ENCODE data around the gene CSF1. TPM values are rescaled to one million over a fixed set of nuclear protein-coding genes. Genes with fewer than 3 reads are reported as not detected.

CSF1 gene
- polyA plus RNA-seq, 1 of the 3 experiments (the other 2 are of a cell fraction): 31.9 TPM

GRCh38 chr1:109906839-109907180 lies 3.8 kb upstream of the CSF1 start:
- no peak for DNase-seq
- 95% methylated on average over 3 of the region's 4 CpGs for WGBS (ENCODE audit: low lambda C conversion rate)

GRCh38 chr1:109907190-109907774 lies 3.4 kb upstream of the CSF1 start:
- H3K9me3 ChIP-seq: no peaks in the 10 kb centered on the region
- ChIA-PET CTCF (interaction anchor here (0.6 to 1.1 kb wide), 2 partner anchors 130 to 207 kb away, joined by 3 to 4 read pairs; no protein-coding TSS in a partner anchor), POLR2A (no interaction called here)
- 84% methylated on average over 1 of the region's 1 CpG for WGBS (ENCODE audit: low lambda C conversion rate)
- H3K9me2 ChIP-seq: no peaks in the 10 kb centered on the region
- H3K4me3 ChIP-seq (ENCODE audit: low read depth in 2 of 2, low read length in 1 of 2): no peak overlapping the region
- no peak for TF ChIP-seq RAD21 (IDR thresholded peaks at IDR 0.05; ENCODE audit: low read length)
- no peak for TF ChIP-seq TEAD4 (IDR thresholded peaks at IDR 0.05; ENCODE audit: borderline replicate concordance, insufficient read depth)
- TF ChIP-seq MEF2A (IDR thresholded peaks at IDR 0.05; ENCODE audit: borderline replicate concordance, low read depth): no peak
- no peak for TF ChIP-seq TCF12 (IDR thresholded peaks at IDR 0.05)
- TF ChIP-seq USF2 (IDR thresholded peaks at IDR 0.05; ENCODE audit: borderline replicate concordance, low read depth, low read length): no peak
- no peak overlapping the region for H2AFZ ChIP-seq (ENCODE audit: low read depth)
- H4K20me1 ChIP-seq (ENCODE audit: insufficient read depth): no peaks in the 10 kb centered on the region
- H3F3A ChIP-seq (replicated peaks; ENCODE audit: insufficient read depth): no peaks in the 10 kb centered on the region
- no peak for DNase-seq
- H3K4me2 ChIP-seq: no peak overlapping the region
- no peak overlapping the region for H3K27ac ChIP-seq (ENCODE audit: low read depth in 2 of 2, low read length in 1 of 2)
- peaks cover 5 to 17% of the 10 kb centered on the region in 2 experiments; a peak in 2 of 4 replicates for H3K4me1 ChIP-seq (ENCODE audit: control insufficient read depth in 1 of 2, insufficient read depth in 2 of 2, low read depth in 1 of 2, low read length in 1 of 2)
- no peaks in the 10 kb centered on the region for H3K27me3 ChIP-seq (ENCODE audit: insufficient read depth)
- no peak overlapping the region for H3K9ac ChIP-seq
- peaks cover 17% of the 10 kb centered on the region for H3K79me2 ChIP-seq (ENCODE audit: insufficient read depth)
- no peaks in the 10 kb centered on the region for H3K36me3 ChIP-seq (replicated peaks in 1 of 2; ENCODE audit: control insufficient read depth in 1 of 2, insufficient read depth in 2 of 2, low read length in 1 of 2)

More at GRCh38 chr1:109906839-109907180, 3.8 kb upstream of the CSF1 start:
- Histone ChIP-seq H3K4me2 (no peak overlapping the region), H3K36me3 (replicated peaks in 1 of 2; ENCODE audit: control insufficient read depth in 1 of 2, insufficient read depth in 2 of 2, low read length in 1 of 2) (no peaks in the 10 kb centered on the region), H3F3A (replicated peaks; ENCODE audit: insufficient read depth) (no peaks in the 10 kb centered on the region), H3K79me2 (ENCODE audit: insufficient read depth) (peaks cover 13% of the 10 kb centered on the region), H3K9me3 (no peaks in the 10 kb centered on the region), H3K27me3 (ENCODE audit: insufficient read depth) (no peaks in the 10 kb centered on the region), H3K9me2 (no peaks in the 10 kb centered on the region), H3K4me1 (ENCODE audit: control insufficient read depth in 1 of 2, insufficient read depth in 2 of 2, low read depth in 1 of 2, low read length in 1 of 2) (peaks cover 5 to 12% of the 10 kb centered on the region in 2 experiments; a peak in 2 of 4 replicates), H2AFZ (ENCODE audit: low read depth) (no peak overlapping the region), H3K4me3 (ENCODE audit: low read depth in 2 of 2, low read length in 1 of 2) (no peak overlapping the region), H3K9ac (no peak overlapping the region), H4K20me1 (ENCODE audit: insufficient read depth) (no peaks in the 10 kb centered on the region), H3K27ac (ENCODE audit: low read depth in 2 of 2, low read length in 1 of 2) (no peak overlapping the region)
- ChIA-PET CTCF (interaction anchor here (0.6 to 1.1 kb wide), 2 partner anchors 130 to 208 kb away, joined by 3 to 4 read pairs; no protein-coding TSS in a partner anchor), POLR2A (no interaction called here)
- TF ChIP-seq JUND (IDR thresholded peaks at IDR 0.05): no peak
- no peak for TF ChIP-seq IRF3 (IDR thresholded peaks at IDR 0.05; ENCODE audit: low read depth, low read length)
- TF ChIP-seq NFIC (IDR thresholded peaks at IDR 0.05; ENCODE audit: borderline replicate concordance): no peak
- no peak for TF ChIP-seq FOXM1 (IDR thresholded peaks at IDR 0.05; ENCODE audit: low read depth)
- TF ChIP-seq YY1 (IDR thresholded peaks at IDR 0.05; ENCODE audit: low read depth): no peak

- CTCF ChIA-PET: no interaction called here
- POLR2A ChIA-PET: no interaction called here
- no peak overlapping the region for H3K27ac ChIP-seq (ENCODE audit: low read depth in 2 of 2, low read length in 1 of 2)
- WGBS (ENCODE audit: low lambda C conversion rate): 93% methylated on average over 3 of the region's 3 CpGs
- no peaks in the 10 kb centered on the region for H3K9me2 ChIP-seq
- H3K4me2 ChIP-seq: no peak overlapping the region
- H3K27me3 ChIP-seq (ENCODE audit: insufficient read depth): no peaks in the 10 kb centered on the region
- H3K4me3 ChIP-seq (ENCODE audit: low read depth in 2 of 2, low read length in 1 of 2): no peak overlapping the region
- peaks cover 8 to 22% of the 10 kb centered on the region in 2 experiments; a peak in 2 of 4 replicates for H3K4me1 ChIP-seq (ENCODE audit: control insufficient read depth in 1 of 2, insufficient read depth in 2 of 2, low read depth in 1 of 2, low read length in 1 of 2)
- peaks cover 32% of the 10 kb centered on the region for H3K79me2 ChIP-seq (ENCODE audit: insufficient read depth)
- H3K9me3 ChIP-seq: no peaks in the 10 kb centered on the region
- H4K20me1 ChIP-seq (ENCODE audit: insufficient read depth): peaks cover 8% of the 10 kb centered on the region; the same call in 1 of the 2 replicates
- H2AFZ ChIP-seq (ENCODE audit: low read depth): no peak overlapping the region
- H3K9ac ChIP-seq: no peak overlapping the region
- H3F3A ChIP-seq (replicated peaks; ENCODE audit: insufficient read depth): no peaks in the 10 kb centered on the region
- DNase-seq: no peak
- no peaks in the 10 kb centered on the region for H3K36me3 ChIP-seq (replicated peaks in 1 of 2; ENCODE audit: control insufficient read depth in 1 of 2, insufficient read depth in 2 of 2, low read length in 1 of 2)
- no peak for TF ChIP-seq FOXM1 (IDR thresholded peaks at IDR 0.05; ENCODE audit: low read depth)
- TF ChIP-seq ELF1 (IDR thresholded peaks at IDR 0.05): no peak
- no peak for TF ChIP-seq NRF1 (IDR thresholded peaks at IDR 0.05; ENCODE audit: low read depth, low read length)
- TF ChIP-seq NFIC (IDR thresholded peaks at IDR 0.05; ENCODE audit: borderline replicate concordance): no peak
- TF ChIP-seq USF2 (IDR thresholded peaks at IDR 0.05; ENCODE audit: borderline replicate concordance, low read depth, low read length): no peak
- no peak for TF ChIP-seq RFX5 (IDR thresholded peaks at IDR 0.05; ENCODE audit: low read length)
- TF ChIP-seq EP300 (IDR thresholded peaks at IDR 0.05; ENCODE audit: borderline replicate concordance in 1 of 2, low read depth in 1 of 2, low read length in 1 of 2): no peak
- no peak for TF ChIP-seq MEF2A (IDR thresholded peaks at IDR 0.05; ENCODE audit: borderline replicate concordance, low read depth)
- no peak for TF ChIP-seq RAD21 (IDR thresholded peaks at IDR 0.05; ENCODE audit: low read length)
- no peak for TF ChIP-seq TAF1 (IDR thresholded peaks at IDR 0.05; ENCODE audit: borderline replicate concordance, low read depth, low read length)
- no peak for TF ChIP-seq IRF3 (IDR thresholded peaks at IDR 0.05; ENCODE audit: low read depth, low read length)
- TF ChIP-seq USF1 (IDR thresholded peaks at IDR 0.05; ENCODE audit: borderline replicate concordance, low read depth): no peak
These were observed 1.8 kb upstream of the CSF1 start for GRCh38 chr1:109908836-109909235.

Measured in SK-N-SH (cell line).